CD4-positive, alpha-beta T cell treated with Interleukin-6 at 100 ng/mL for 8 hours (primary cell): Measurements from ENCODE around the gene RPL4.
"Not testable (repeated sequence)": the region's sequence is repeated elsewhere in the genome, so short reads cannot be mapped to it uniquely, and the experiment has no call there.

Experiments
- DNase-seq: peaks from one replicate; pipeline ENCODE4 v3.0.0-alpha.2; 2020; ENCODE audit warnings: mixed read lengths, low spot score

The RPL4 gene

GRCh38 chr15:66491846-66492245 lies 12.8 kb downstream of the RPL4 start:
- DNase-seq, result no peak

- DNase-seq, result no peak
These were observed 15.4 kb downstream of the RPL4 start for GRCh38 chr15:66489179-66489791.

GRCh38 chr15:66488525-66488924 lies 16.1 kb downstream of the RPL4 start:
- DNase-seq, result no peak

GRCh38 chr15:66486887-66487286 lies 17.8 kb downstream of the RPL4 start:
- DNase-seq, result no peak

- DNase-seq, result no peak
These were observed 20.0 kb downstream of the RPL4 start for GRCh38 chr15:66484539-66485112.

GRCh38 chr15:66483131-66483566 lies 21.5 kb downstream of the RPL4 start:
- DNase-seq, result no peak

GRCh38 chr15:66482539-66482938 lies 22.1 kb downstream of the RPL4 start:
- DNase-seq, result no peak

GRCh38 chr15:66481107-66481856 lies 23.4 kb downstream of the RPL4 start:
- no peak for DNase-seq

- no peak for DNase-seq
These were observed 24.4 kb downstream of the RPL4 start for GRCh38 chr15:66480267-66480666.

GRCh38 chr15:66477011-66477410 lies 27.6 kb downstream of the RPL4 start:
- DNase-seq, result no peak

- DNase-seq, result no peak
These were observed 28.1 kb downstream of the RPL4 start for GRCh38 chr15:66476535-66476934.

- DNase-seq, result no peak
These were observed 29.7 kb downstream of the RPL4 start for GRCh38 chr15:66474963-66475362.

- DNase-seq, result no peak
These were observed 30.5 kb downstream of the RPL4 start for GRCh38 chr15:66474135-66474534.

GRCh38 chr15:66472176-66472999 lies 32.3 kb downstream of the RPL4 start:
- peak; percentile 59 for DNase-seq

- DNase-seq, result not testable (repeated sequence)
These were observed 33.8 kb downstream of the RPL4 start for GRCh38 chr15:66470825-66471224.

- not testable (repeated sequence) for DNase-seq
These were observed 37.3 kb downstream of the RPL4 start for GRCh38 chr15:66467162-66468040.

GRCh38 chr15:66465294-66465693 lies 39.4 kb downstream of the RPL4 start:
- DNase-seq, result not testable (repeated sequence)

GRCh38 chr15:66462627-66463026 lies 42.0 kb downstream of the RPL4 start:
- DNase-seq, result no peak

GRCh38 chr15:66461917-66462316 lies 42.7 kb downstream of the RPL4 start:
- no peak for DNase-seq

- DNase-seq, result not testable (repeated sequence)
These were observed 43.4 kb downstream of the RPL4 start for GRCh38 chr15:66461294-66461693.
